OCI-LY3 (cell line): ENCODE results near the gene SFMBT1.

Experiments used
- EZH2phosphoT487 ChIP-seq: fragments of 200-600 bp; shearing (Covaris generic); IDR thresholded peaks from 2 replicates; pipeline ENCODE4 v1.6.1; 2018; ENCODE audit warnings: antibody characterized with exemption, mixed run types, low read depth
- TF ChIP-seq, protein P1 (sequence below): fragments of 200-600, 300-600 bp; sonication (generic); IDR thresholded peaks from 2 replicates; pipeline ENCODE4 v1.5.1; 2014; ENCODE audit warnings: antibody characterized with exemption, low read length, low read depth

DNA sequence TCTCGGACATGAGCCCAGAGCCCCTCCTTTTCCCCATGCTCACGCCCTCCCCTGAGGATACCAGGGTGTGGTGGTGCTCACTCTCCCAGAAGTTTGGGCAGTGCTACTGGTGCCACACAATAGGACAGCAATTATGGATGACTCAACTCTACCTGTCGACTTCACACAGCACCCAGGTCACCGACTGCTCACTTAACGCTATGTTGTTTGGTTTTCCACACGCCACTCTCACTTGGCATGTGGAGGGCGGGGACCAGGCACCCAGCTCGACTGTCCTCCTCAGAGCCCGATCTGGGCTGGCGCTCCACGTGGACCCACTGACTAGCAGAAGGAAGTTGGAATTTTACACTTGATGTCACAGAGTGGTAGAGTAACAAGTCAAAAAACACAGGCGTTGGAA, 179.4 kb downstream of the SFMBT1 start:
- TF ChIP-seq, protein P1, sequence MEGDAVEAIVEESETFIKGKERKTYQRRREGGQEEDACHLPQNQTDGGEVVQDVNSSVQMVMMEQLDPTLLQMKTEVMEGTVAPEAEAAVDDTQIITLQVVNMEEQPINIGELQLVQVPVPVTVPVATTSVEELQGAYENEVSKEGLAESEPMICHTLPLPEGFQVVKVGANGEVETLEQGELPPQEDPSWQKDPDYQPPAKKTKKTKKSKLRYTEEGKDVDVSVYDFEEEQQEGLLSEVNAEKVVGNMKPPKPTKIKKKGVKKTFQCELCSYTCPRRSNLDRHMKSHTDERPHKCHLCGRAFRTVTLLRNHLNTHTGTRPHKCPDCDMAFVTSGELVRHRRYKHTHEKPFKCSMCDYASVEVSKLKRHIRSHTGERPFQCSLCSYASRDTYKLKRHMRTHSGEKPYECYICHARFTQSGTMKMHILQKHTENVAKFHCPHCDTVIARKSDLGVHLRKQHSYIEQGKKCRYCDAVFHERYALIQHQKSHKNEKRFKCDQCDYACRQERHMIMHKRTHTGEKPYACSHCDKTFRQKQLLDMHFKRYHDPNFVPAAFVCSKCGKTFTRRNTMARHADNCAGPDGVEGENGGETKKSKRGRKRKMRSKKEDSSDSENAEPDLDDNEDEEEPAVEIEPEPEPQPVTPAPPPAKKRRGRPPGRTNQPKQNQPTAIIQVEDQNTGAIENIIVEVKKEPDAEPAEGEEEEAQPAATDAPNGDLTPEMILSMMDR = no peak
- no peak for TF ChIP-seq EZH2phosphoT487
